ENCODE data around the gene FOXP2.
"Not testable (repeated sequence)": the region's sequence is repeated elsewhere in the genome, so short reads cannot be mapped to it uniquely, and the experiment has no call there.

Gene FOXP2

GRCh38 chr7:114369294-114369693, 45.3 kb upstream of the FOXP2 start:
- 0 out of 2 replicates have a peak, but pooled peaks cover 2% of the 10 kb centered on the region for H4K20me1 ChIP-seq (ENCODE audit: insufficient read depth, low read length)
- no peaks in the 10 kb centered on the region for H3K4me1 ChIP-seq (ENCODE audit: insufficient read depth, low read length, severe bottlenecking)
- H3K79me2 ChIP-seq (ENCODE audit: insufficient read depth, low read length): no peaks in the 10 kb centered on the region
- H3F3A ChIP-seq (ENCODE audit: insufficient read depth, low read length): no peaks in the 10 kb centered on the region
- no peaks in the 10 kb centered on the region for H3K9me2 ChIP-seq (ENCODE audit: low read depth, low read length)
- no peak overlapping the region for H3K27ac ChIP-seq (ENCODE audit: low read depth, low read length, poor library complexity, severe bottlenecking)
- H3K36me3 ChIP-seq (ENCODE audit: insufficient read depth, low read length): no peaks in the 10 kb centered on the region
- H2AFZ ChIP-seq (ENCODE audit: low read length): no peak overlapping the region
- H3K4me2 ChIP-seq (ENCODE audit: low read length): no peak overlapping the region
- no peak overlapping the region for H3K4me3 ChIP-seq (ENCODE audit: low read depth, low read length, poor library complexity, severe bottlenecking)
- no peak for TF ChIP-seq EZH2 (IDR thresholded peaks at IDR 0.05; ENCODE audit: borderline replicate concordance, low read length)
- no peak for TF ChIP-seq CTCF (IDR thresholded peaks at IDR 0.05; ENCODE audit: low read length)
- H3K9ac ChIP-seq (ENCODE audit: low read length): no peak overlapping the region
- no peaks in the 10 kb centered on the region for H3K27me3 ChIP-seq (ENCODE audit: insufficient read depth, low read length)
- H3K9me3 ChIP-seq (ENCODE audit: low read length): no peaks in the 10 kb centered on the region

- no peaks in the 10 kb centered on the region for H3K9me2 ChIP-seq (ENCODE audit: low read depth, low read length)
- no peaks in the 10 kb centered on the region for H3K79me2 ChIP-seq (ENCODE audit: insufficient read depth, low read length)
- no peak overlapping the region for H3K4me3 ChIP-seq (ENCODE audit: low read depth, low read length, poor library complexity, severe bottlenecking)
- H3K4me1 ChIP-seq (ENCODE audit: insufficient read depth, low read length, severe bottlenecking): no peaks in the 10 kb centered on the region
- H3K27ac ChIP-seq (ENCODE audit: low read depth, low read length, poor library complexity, severe bottlenecking): no peak overlapping the region
- H4K20me1 ChIP-seq (ENCODE audit: insufficient read depth, low read length): no peaks in the 10 kb centered on the region
- no peak overlapping the region for H3K4me2 ChIP-seq (ENCODE audit: low read length)
- no peaks in the 10 kb centered on the region for H3F3A ChIP-seq (ENCODE audit: insufficient read depth, low read length)
- H3K9ac ChIP-seq (ENCODE audit: low read length): no peak overlapping the region
- H3K27me3 ChIP-seq (ENCODE audit: insufficient read depth, low read length): no peaks in the 10 kb centered on the region
- TF ChIP-seq EZH2 (IDR thresholded peaks at IDR 0.05; ENCODE audit: borderline replicate concordance, low read length) (no peak), CTCF (IDR thresholded peaks at IDR 0.05; ENCODE audit: low read length) (no peak)
- H2AFZ ChIP-seq (ENCODE audit: low read length): no peak overlapping the region
- no peaks in the 10 kb centered on the region for H3K36me3 ChIP-seq (ENCODE audit: insufficient read depth, low read length)
- H3K9me3 ChIP-seq (ENCODE audit: low read length): no peaks in the 10 kb centered on the region
Measured at GRCh38 chr7:114372619-114373018, 42.0 kb upstream of the FOXP2 start.

GRCh38 chr7:114375907-114376306, 38.7 kb upstream of the FOXP2 start:
- Histone ChIP-seq H4K20me1 (ENCODE audit: insufficient read depth, low read length) (no peaks in the 10 kb centered on the region), H3K9me2 (ENCODE audit: low read depth, low read length) (no peaks in the 10 kb centered on the region), H3K9me3 (ENCODE audit: low read length) (no peaks in the 10 kb centered on the region), H3K9ac (ENCODE audit: low read length) (no peak overlapping the region), H2AFZ (ENCODE audit: low read length) (no peak overlapping the region), H3K79me2 (ENCODE audit: insufficient read depth, low read length) (no peaks in the 10 kb centered on the region), H3K4me1 (ENCODE audit: insufficient read depth, low read length, severe bottlenecking) (no peaks in the 10 kb centered on the region), H3F3A (ENCODE audit: insufficient read depth, low read length) (no peaks in the 10 kb centered on the region), H3K27ac (ENCODE audit: low read depth, low read length, poor library complexity, severe bottlenecking) (no peak overlapping the region), H3K4me3 (ENCODE audit: low read depth, low read length, poor library complexity, severe bottlenecking) (no peak overlapping the region), H3K4me2 (ENCODE audit: low read length) (no peak overlapping the region), H3K36me3 (ENCODE audit: insufficient read depth, low read length) (no peaks in the 10 kb centered on the region), H3K27me3 (ENCODE audit: insufficient read depth, low read length) (no peaks in the 10 kb centered on the region)
- TF ChIP-seq CTCF (IDR thresholded peaks at IDR 0.05; ENCODE audit: low read length) (no peak), EZH2 (IDR thresholded peaks at IDR 0.05; ENCODE audit: borderline replicate concordance, low read length) (no peak)

GRCh38 chr7:114383946-114384345, 30.7 kb upstream of the FOXP2 start:
- not testable (repeated sequence) for H3K27me3 ChIP-seq (ENCODE audit: insufficient read depth, low read length); H3K9me2 ChIP-seq (ENCODE audit: low read depth, low read length); H3K4me1 ChIP-seq (ENCODE audit: insufficient read depth, low read length, severe bottlenecking); H3K9me3 ChIP-seq (ENCODE audit: low read length); H3F3A ChIP-seq (ENCODE audit: insufficient read depth, low read length); H3K9ac ChIP-seq (ENCODE audit: low read length); H3K36me3 ChIP-seq (ENCODE audit: insufficient read depth, low read length); H2AFZ ChIP-seq (ENCODE audit: low read length); H4K20me1 ChIP-seq (ENCODE audit: insufficient read depth, low read length); H3K27ac ChIP-seq (ENCODE audit: low read depth, low read length, poor library complexity, severe bottlenecking); H3K4me3 ChIP-seq (ENCODE audit: low read depth, low read length, poor library complexity, severe bottlenecking); H3K79me2 ChIP-seq (ENCODE audit: insufficient read depth, low read length); H3K4me2 ChIP-seq (ENCODE audit: low read length)

- not testable (repeated sequence) for H3K9me3 ChIP-seq (ENCODE audit: low read length); H3K79me2 ChIP-seq (ENCODE audit: insufficient read depth, low read length); H2AFZ ChIP-seq (ENCODE audit: low read length); H3K27ac ChIP-seq (ENCODE audit: low read depth, low read length, poor library complexity, severe bottlenecking); H3K4me2 ChIP-seq (ENCODE audit: low read length); H4K20me1 ChIP-seq (ENCODE audit: insufficient read depth, low read length); H3K4me3 ChIP-seq (ENCODE audit: low read depth, low read length, poor library complexity, severe bottlenecking); H3K9me2 ChIP-seq (ENCODE audit: low read depth, low read length); H3K36me3 ChIP-seq (ENCODE audit: insufficient read depth, low read length); H3K4me1 ChIP-seq (ENCODE audit: insufficient read depth, low read length, severe bottlenecking); H3K9ac ChIP-seq (ENCODE audit: low read length); H3F3A ChIP-seq (ENCODE audit: insufficient read depth, low read length); H3K27me3 ChIP-seq (ENCODE audit: insufficient read depth, low read length)
Measured at GRCh38 chr7:114384346-114384745, 30.3 kb upstream of the FOXP2 start.
